Prostate gland (tissue), 2 donors: ENCODE data around the gene GRIK2. TPM values are rescaled to one million over a fixed set of nuclear protein-coding genes. Genes with fewer than 3 reads are reported as not detected.

Experiments
- DNase-seq: peaks from one replicate; pipeline ENCODE4 v3.0.0-alpha.2; 2019; ENCODE audit warnings: low spot score
- H3K27ac ChIP-seq, 2 donors: fragments of 200-600 bp; sonication (generic); 2 replicates each; pipeline ENCODE4 v1.5.1; 2017 to 2019
- H3K27me3 ChIP-seq: fragments of 200-600 bp; sonication (generic); replicated peaks from 2 replicates; pipeline ENCODE4 v1.5.1; 2019; ENCODE audit not compliant: insufficient read depth
- H3K36me3 ChIP-seq, 2 donors: fragments of 200-600 bp; sonication (generic); 1 replicate in 1 of 2; 2 replicates in 1 of 2; pipeline versions ENCODE4 v1.5.1 to v1.8.1; 2017 to 2019
- H3K4me1 ChIP-seq: fragments of 200-600 bp; sonication (generic); replicated peaks from 2 replicates; pipeline ENCODE4 v1.5.1; 2019
- H3K4me3 ChIP-seq, 2 donors: fragments of 200-600 bp; sonication (generic); 2 replicates each; pipeline ENCODE4 v1.5.1; 2017 to 2019
- H3K9me3 ChIP-seq: fragments of 200-600 bp; sonication (generic); 2 replicates; pipeline ENCODE4 v1.5.1; 2017
- POLR2A ChIP-seq: fragments of 450-650 bp; IDR thresholded peaks from one replicate; pipeline ENCODE4 v1.6.1; 2016; ENCODE audit warnings: antibody characterized with exemption, mild to moderate bottlenecking
- POLR2AphosphoS5 ChIP-seq: sonication (generic); formaldehyde crosslinking; IDR thresholded peaks from one replicate; pipeline ENCODE4 v1.6.1; 2017; ENCODE audit warnings: antibody characterized with exemption
- WGBS: methylation state at CpG from one replicate; pipeline ENCODE4 v1.1.5; 2018; 5-methylcytosine and 5-hydroxymethylcytosine counted together
- intact Hi-C: fragments of 100-400 bp; cut with DNase I; formaldehyde crosslinking; loops from one replicate; pipeline ENCODE4 v1.14.2; 2022
- total RNA-seq, 2 donors: library from RNA; depleted of rRNA; stranded (reverse); fragments of >200 nt; gene quantifications; one replicate each; pipeline ENCODE4 v1.1.0, GENCODE V29; 2016
- TF ChIP-seq, protein P1 (sequence below), 4 experiments: fragments of 200-600 bp in 2 of 4; fragments of 450-650 bp in 2 of 4; sonication (generic) in 2 of 4; IDR thresholded peaks; 1 replicate in 3 of 4; 2 replicates in 1 of 4; pipeline ENCODE4 v1.5.1; 2016 to 2019; ENCODE audit warnings: antibody characterized with exemption in 4 of 4, mild to moderate bottlenecking in 2 of 4, moderate library complexity in 2 of 4

The GRIK2 gene
- total RNA-seq, 2 donors from 2014 or later, result 2.6 to 15.7 TPM

DNA sequence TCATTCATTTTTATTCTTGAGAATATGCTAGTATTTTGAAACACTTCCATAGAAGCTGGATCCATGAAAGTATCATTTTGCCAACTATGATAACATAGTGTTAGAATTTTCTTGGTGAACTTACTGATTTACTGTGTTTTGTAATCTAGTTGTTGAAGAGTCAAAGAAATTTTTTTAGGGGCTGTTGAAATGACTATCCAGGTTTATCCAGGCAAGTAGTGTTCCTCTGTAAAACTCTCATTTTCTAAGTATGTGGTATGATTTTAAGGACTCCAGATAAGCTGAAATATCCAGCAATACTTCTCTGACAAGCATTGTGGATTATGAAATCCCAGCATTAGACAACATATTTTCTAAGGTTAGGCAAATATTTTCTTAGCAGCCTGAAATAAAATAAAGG, 95.9 kb downstream of the GRIK2 start:
- intact Hi-C loops, result no loop called here
- Histone ChIP-seq H3K27me3 (no peaks in the 10 kb centered on the region), H3K36me3 (no peaks in the 10 kb centered on the region), H3K9me3 (no peaks in the 10 kb centered on the region), H3K4me3 (no peak overlapping the region), H3K27ac (no peak overlapping the region), H3K4me1 (no peaks in the 10 kb centered on the region)
- no peak for DNase-seq
- TF ChIP-seq, protein P1, sequence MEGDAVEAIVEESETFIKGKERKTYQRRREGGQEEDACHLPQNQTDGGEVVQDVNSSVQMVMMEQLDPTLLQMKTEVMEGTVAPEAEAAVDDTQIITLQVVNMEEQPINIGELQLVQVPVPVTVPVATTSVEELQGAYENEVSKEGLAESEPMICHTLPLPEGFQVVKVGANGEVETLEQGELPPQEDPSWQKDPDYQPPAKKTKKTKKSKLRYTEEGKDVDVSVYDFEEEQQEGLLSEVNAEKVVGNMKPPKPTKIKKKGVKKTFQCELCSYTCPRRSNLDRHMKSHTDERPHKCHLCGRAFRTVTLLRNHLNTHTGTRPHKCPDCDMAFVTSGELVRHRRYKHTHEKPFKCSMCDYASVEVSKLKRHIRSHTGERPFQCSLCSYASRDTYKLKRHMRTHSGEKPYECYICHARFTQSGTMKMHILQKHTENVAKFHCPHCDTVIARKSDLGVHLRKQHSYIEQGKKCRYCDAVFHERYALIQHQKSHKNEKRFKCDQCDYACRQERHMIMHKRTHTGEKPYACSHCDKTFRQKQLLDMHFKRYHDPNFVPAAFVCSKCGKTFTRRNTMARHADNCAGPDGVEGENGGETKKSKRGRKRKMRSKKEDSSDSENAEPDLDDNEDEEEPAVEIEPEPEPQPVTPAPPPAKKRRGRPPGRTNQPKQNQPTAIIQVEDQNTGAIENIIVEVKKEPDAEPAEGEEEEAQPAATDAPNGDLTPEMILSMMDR (IDR thresholded peaks at IDR 0.05), result no peak
- TF ChIP-seq POLR2A (no peak), POLR2AphosphoS5 (no peak)

- intact Hi-C loops, result no loop called here
- Histone ChIP-seq H3K9me3 (no peaks in the 10 kb centered on the region), H3K27me3 (no peaks in the 10 kb centered on the region), H3K36me3 (no peaks in the 10 kb centered on the region), H3K4me1 (no peaks in the 10 kb centered on the region), H3K4me3 (no peak overlapping the region), H3K27ac (no peak overlapping the region)
- no peak for DNase-seq
- TF ChIP-seq POLR2A (no peak), POLR2AphosphoS5 (no peak)
- TF ChIP-seq, protein P1 (IDR thresholded peaks at IDR 0.05), result no peak
- WGBS, result 86% methylated on average over 3 of the region's 3 CpGs
Measured at GRCh38 chr6:101490857-101491256, 97.3 kb downstream of the GRIK2 start.

- Histone ChIP-seq H3K4me1 (no peaks in the 10 kb centered on the region), H3K27ac (no peak overlapping the region), H3K4me3 (no peak overlapping the region), H3K9me3 (no peaks in the 10 kb centered on the region), H3K27me3 (no peaks in the 10 kb centered on the region), H3K36me3 (no peaks in the 10 kb centered on the region)
- intact Hi-C loops, result no loop called here
- TF ChIP-seq POLR2A (no peak), POLR2AphosphoS5 (no peak)
- TF ChIP-seq, protein P1 (IDR thresholded peaks at IDR 0.05), result no peak
- 57% methylated on average over 1 of the region's 1 CpG for WGBS
- no peak for DNase-seq
Measured at GRCh38 chr6:101502818-101503217, 109.3 kb downstream of the GRIK2 start.

- Histone ChIP-seq H3K36me3 (no peaks in the 10 kb centered on the region), H3K27ac (no peak overlapping the region), H3K9me3 (no peaks in the 10 kb centered on the region), H3K4me3 (no peak overlapping the region), H3K27me3 (no peaks in the 10 kb centered on the region), H3K4me1 (no peaks in the 10 kb centered on the region)
- TF ChIP-seq POLR2AphosphoS5, result no peak
- TF ChIP-seq, protein P1 (IDR thresholded peaks at IDR 0.05), result no peak
- no peak for DNase-seq
- intact Hi-C loops, result no loop called here
Measured at GRCh38 chr6:101509536-101509935, 116.0 kb downstream of the GRIK2 start.

- intact Hi-C loops, result no loop called here
- Histone ChIP-seq H3K27ac (no peak overlapping the region), H3K4me1 (no peaks in the 10 kb centered on the region), H3K9me3 (no peaks in the 10 kb centered on the region), H3K27me3 (no peaks in the 10 kb centered on the region), H3K4me3 (no peak overlapping the region), H3K36me3 (no peaks in the 10 kb centered on the region)
- no peak for DNase-seq
- 94% methylated on average over 1 of the region's 1 CpG for WGBS
- TF ChIP-seq POLR2AphosphoS5 (no peak), POLR2A (no peak)
- TF ChIP-seq, protein P1 (IDR thresholded peaks at IDR 0.05), result no peak
Measured at GRCh38 chr6:101513181-101513580, 119.7 kb downstream of the GRIK2 start.
